ENCODE results near the gene CD276.

Gene CD276

DNA sequence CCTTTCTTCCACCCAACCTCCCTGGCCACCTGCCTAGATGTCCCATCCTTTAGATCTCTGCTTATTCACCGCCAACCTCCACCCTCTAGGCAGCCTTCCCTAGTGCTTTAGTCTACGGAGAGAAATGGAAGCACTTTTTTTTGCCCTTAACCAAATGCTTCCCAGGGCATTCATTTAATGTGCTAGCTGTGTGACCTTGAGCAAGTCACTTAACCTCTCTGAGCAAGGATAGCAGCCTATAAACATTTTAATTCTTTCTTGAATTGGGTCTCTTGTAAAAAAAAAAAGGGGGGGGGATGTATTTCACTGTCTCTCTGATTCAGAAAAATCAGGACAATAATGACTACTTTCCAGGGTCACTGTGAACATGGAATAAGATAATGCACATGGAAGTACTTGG, 72.2 kb downstream of the CD276 start:
- no peak overlapping the region for H3K4me3 ChIP-seq (ENCODE audit: low read depth, low read length)
- DNase-seq (ENCODE audit: low read depth), result no peak

DNA sequence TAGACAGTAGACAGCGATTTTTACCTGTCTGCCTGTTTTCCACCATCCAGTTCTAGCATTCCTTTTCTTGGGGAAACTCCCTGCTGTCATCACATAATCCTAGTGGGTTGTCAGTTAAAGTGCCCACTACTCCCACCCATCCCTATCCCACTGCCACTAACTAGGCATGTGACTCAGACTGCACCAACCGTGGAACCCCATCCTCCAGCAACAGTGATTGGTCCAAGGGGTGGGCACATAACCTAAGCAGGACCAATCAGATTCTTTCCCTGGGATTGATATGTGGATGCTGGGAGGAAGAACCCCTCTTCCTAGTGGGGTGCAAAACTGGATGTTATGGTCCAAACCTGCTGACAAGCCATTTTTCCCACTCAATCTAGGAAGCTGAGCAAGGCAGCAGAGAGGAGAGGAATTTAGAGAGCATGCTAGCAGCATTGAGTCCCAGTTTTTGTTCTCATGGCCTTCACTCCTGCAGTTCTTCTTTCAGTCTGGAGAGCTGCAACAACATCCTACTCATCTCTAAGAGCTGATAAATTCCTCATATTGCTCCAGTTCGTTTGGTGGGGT, 72.8 kb downstream of the CD276 start:
- no peak for DNase-seq (ENCODE audit: low read depth)
- no peak overlapping the region for H3K4me3 ChIP-seq (ENCODE audit: low read depth, low read length)

DNA sequence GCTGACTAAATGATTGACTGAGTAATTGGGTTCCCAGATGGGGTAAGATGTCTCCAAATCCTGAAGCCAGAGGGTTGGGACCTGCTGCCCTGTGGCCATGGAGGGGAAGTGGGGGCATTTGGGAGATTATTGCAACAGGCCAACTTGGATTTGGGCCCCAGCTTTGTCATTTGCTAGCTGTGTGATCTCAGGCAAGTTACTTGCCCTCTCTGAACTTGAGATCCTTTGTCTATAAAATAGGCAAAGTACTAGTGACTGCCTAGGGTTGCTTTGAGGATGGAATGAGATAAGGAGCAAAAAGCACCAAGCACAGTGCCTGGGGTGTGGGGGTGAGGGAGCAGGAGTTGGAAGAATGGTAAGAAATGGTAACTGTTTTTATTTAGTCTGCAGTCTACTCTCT, 73.4 kb downstream of the CD276 start:
- H3K4me3 ChIP-seq (ENCODE audit: low read depth, low read length), result no peak overlapping the region
- no peak for DNase-seq (ENCODE audit: low read depth)

DNA sequence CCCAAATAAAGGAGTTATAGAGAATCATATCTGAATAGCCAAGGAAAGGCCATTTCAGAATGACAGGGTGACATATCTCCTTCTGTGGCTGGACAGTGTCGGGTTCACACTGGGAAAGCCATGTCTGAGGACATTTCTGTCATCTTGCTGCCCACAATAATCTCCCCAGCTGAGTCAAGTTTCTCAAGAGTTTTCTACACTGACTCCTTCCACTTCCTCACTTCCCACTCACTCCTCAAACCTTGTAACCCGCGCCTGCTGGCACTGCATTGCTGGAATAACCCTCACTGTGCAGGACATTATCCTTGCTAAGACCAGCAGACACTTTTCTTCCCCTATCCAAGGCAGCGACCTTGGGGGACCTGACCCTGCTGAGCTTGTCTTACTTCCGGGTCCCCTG, 74.3 kb downstream of the CD276 start:
- no peak for DNase-seq (ENCODE audit: low read depth)
- no peak overlapping the region for H3K4me3 ChIP-seq (ENCODE audit: low read depth, low read length)

DNA sequence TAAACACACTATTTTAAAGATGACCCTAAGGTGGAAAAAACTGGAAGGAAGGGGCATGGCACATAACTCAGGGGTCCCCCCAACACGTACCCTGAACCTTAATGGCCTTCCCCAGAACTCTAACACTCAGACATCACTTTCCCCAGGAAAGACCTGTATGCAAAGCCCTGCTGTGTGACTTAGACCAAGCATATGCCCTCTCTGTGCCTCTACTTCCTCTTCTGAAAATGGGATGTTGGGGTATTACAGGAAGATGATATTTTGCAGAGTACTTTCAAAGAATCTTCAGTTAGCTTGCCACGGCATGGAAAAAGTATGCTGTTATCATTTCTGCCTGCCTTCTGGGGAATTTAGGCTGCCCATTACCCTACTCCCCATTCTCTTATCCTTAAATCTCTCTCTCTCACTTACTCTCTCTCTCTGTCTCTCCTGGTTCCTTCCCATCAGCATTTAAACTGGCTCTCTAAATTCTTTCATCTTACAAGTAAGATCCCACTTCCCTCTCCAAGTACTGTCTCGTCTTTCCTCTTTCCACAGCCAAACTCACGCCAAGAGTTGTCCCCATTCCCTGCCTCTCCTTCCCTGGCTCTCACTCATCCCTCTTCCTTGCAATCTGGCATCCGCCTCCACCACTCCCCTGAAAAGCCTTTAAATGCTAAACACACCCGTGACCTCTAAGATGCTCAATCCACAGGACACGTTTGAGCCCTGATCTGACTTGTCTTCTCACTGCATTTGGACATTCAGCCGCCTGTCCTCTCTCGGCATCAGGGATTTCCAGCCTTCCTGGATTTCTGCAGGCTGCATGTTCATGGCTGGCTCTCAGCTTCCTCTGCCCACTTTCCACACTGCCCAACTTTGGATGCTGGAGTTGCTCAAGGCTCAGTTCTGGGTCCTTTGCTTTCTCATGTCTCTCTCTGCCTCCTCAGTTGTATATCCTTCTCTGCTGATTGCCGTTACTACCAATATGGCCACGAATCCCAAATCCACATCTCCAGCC, 76.4 kb downstream of the CD276 start:
- no peak for DNase-seq (ENCODE audit: low read depth)
- no peak overlapping the region for H3K4me3 ChIP-seq (ENCODE audit: low read depth, low read length)

DNA sequence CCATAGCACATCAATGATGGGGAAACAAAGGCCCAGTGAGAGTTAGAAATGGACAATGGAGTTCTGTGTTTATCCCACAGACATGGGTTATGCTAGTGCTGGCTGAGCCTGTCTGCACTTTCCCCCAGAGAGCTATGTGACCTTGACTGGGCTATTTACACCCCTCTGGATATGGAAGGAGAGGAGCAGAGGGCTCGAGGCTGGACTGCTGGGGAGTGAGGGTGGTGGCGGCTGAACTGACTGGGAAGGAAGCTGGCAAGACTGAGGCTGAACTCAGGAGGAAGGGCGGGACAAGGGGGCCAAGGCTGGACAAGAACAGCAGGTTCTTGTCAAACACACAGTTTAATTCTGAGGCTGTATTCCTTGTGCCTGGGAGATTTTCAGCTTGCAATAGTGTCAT, 79.7 kb downstream of the CD276 start:
- H3K4me3 ChIP-seq (ENCODE audit: low read depth, low read length), result no peak overlapping the region
- DNase-seq (ENCODE audit: low read depth), result no peak

All from skeletal muscle cell (primary cell).